WTC11 (cell line): Measurements from ENCODE around the gene ABCG1.

Experiments used
- SMAD4 ChIP-seq: sonication (generic); formaldehyde crosslinking; IDR thresholded peaks from 2 replicates; pipeline ENCODE4 v1.8.0; 2022; ENCODE audit warnings: mild to moderate bottlenecking, missing genetic modification reagents
- SP1 ChIP-seq: sonication (generic); formaldehyde crosslinking; conservative IDR thresholded peaks from 2 replicates; pipeline ENCODE4 v1.8.1; 2022; ENCODE audit warnings: missing genetic modification reagents
- TF ChIP-seq, protein P1 (sequence below): fragments of 200-600 bp; IDR thresholded peaks from 2 replicates; pipeline ENCODE4 v1.8.0; 2022; ENCODE audit warnings: antibody characterized with exemption
- TF ChIP-seq, protein P2 (sequence below): sonication (generic); formaldehyde crosslinking; conservative IDR thresholded peaks from 2 replicates; pipeline ENCODE4 v1.8.1; 2022; ENCODE audit warnings: mild to moderate bottlenecking, missing genetic modification reagents

DNA sequence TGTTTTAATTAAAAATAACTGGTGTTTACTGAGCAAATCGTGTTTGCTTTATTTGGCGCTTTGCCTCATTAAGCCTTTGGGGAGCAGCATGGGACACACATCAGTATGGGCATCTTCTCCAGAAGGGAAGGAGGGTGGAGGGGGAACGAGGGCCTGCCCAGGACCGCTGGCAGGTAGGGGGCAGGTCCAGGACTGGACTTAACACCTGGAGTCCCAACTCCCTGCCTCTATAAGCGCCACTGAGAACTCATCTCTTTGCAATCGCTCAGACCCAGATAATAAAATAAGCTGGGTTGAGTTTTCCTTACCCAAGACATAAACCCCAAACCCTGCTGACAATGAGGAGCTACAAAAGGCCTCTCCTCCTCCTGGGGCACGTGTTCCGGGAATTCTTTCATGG lies 15.1 kb downstream of the ABCG1 start:
- TF ChIP-seq, protein P1, sequence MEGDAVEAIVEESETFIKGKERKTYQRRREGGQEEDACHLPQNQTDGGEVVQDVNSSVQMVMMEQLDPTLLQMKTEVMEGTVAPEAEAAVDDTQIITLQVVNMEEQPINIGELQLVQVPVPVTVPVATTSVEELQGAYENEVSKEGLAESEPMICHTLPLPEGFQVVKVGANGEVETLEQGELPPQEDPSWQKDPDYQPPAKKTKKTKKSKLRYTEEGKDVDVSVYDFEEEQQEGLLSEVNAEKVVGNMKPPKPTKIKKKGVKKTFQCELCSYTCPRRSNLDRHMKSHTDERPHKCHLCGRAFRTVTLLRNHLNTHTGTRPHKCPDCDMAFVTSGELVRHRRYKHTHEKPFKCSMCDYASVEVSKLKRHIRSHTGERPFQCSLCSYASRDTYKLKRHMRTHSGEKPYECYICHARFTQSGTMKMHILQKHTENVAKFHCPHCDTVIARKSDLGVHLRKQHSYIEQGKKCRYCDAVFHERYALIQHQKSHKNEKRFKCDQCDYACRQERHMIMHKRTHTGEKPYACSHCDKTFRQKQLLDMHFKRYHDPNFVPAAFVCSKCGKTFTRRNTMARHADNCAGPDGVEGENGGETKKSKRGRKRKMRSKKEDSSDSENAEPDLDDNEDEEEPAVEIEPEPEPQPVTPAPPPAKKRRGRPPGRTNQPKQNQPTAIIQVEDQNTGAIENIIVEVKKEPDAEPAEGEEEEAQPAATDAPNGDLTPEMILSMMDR: no peak
- no peak for TF ChIP-seq SMAD4
- TF ChIP-seq, protein P2, sequence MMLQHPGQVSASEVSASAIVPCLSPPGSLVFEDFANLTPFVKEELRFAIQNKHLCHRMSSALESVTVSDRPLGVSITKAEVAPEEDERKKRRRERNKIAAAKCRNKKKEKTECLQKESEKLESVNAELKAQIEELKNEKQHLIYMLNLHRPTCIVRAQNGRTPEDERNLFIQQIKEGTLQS (CRISPR knock-in tag): no peak
- no peak for TF ChIP-seq SP1 (CRISPR knock-in tag)
